NT2/D1 (cell line): ENCODE data around the gene TGFBR3.

ENCODE experiments used
- SUZ12 ChIP-seq: IDR thresholded peaks from 2 replicates; pipeline ENCODE4 v1.6.1; 2011; ENCODE audit not compliant: insufficient read length, insufficient read depth; ENCODE audit errors: extremely low read depth
- YY1 ChIP-seq: IDR thresholded peaks from 2 replicates; pipeline ENCODE4 v1.6.1; 2011; ENCODE audit not compliant: insufficient read length, insufficient read depth
- ZNF274 ChIP-seq: IDR thresholded peaks from 2 replicates; pipeline ENCODE4 v1.6.1; 2011; ENCODE audit warnings: mild to moderate bottlenecking, low read depth, low read length

DNA sequence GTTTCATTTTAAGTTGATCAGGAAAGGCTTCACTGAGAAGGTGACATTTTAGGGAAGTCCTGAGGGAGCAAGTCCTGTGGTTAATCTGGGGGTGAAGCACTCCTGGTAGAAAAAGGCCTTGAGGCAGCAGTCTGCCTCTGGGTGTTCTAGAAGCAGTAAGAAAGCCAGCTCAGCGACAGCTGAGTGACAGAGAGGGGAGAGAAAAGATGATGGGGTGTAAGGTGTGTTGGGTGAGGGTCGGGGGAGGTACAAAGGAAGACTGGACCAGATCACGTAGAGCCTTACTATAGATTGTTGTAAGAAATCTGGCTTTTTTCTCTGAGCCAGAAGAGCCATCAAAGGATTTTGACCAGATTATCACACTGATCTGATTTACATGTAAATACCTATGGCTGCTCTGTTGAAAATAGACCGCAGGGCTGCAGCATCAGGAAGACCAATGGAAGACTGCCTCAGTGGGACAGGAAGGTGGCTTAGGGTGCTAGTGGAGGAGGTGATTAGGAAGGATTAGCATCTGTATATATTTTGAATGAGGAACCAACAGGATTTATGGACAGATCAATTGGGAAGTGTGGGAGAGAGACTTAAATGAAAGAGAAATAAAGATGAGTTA is 254.1 kb downstream of the TGFBR3 start:
- TF ChIP-seq ZNF274: no peak
- no peak for TF ChIP-seq SUZ12
- TF ChIP-seq YY1: no peak
